ENCODE results near the gene IKZF2.

DNA sequence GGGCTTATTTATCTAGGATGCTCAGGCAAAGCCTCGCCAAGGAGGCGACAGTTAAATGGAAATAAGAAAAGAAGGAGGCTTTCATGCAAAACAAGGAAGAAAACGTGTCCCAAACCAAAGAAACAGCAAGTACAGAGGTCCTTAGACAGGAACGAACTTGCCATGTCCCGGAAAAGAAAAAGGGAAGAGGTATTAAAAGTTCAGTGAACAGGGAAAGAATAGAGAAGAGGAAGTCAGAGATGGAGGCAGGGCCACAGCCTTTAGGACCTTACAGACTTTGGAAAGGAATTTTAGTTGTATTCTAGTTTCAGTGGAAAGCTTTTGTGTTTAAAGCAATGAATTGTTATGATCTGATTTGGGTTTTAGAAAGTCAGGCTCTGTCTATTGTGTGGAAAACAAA lies 22.1 kb downstream of the IKZF2 start:
- TF ChIP-seq, protein P1, sequence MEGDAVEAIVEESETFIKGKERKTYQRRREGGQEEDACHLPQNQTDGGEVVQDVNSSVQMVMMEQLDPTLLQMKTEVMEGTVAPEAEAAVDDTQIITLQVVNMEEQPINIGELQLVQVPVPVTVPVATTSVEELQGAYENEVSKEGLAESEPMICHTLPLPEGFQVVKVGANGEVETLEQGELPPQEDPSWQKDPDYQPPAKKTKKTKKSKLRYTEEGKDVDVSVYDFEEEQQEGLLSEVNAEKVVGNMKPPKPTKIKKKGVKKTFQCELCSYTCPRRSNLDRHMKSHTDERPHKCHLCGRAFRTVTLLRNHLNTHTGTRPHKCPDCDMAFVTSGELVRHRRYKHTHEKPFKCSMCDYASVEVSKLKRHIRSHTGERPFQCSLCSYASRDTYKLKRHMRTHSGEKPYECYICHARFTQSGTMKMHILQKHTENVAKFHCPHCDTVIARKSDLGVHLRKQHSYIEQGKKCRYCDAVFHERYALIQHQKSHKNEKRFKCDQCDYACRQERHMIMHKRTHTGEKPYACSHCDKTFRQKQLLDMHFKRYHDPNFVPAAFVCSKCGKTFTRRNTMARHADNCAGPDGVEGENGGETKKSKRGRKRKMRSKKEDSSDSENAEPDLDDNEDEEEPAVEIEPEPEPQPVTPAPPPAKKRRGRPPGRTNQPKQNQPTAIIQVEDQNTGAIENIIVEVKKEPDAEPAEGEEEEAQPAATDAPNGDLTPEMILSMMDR (IDR thresholded peaks at IDR 0.05): no peak
- TF ChIP-seq SIN3A (IDR thresholded peaks at IDR 0.05; ENCODE audit: borderline replicate concordance, insufficient read depth, low read depth, low read length) (no peak), POLR2AphosphoS5 (IDR thresholded peaks at IDR 0.05; ENCODE audit: low read depth, low read length) (no peak), TCF7L2 (IDR thresholded peaks at IDR 0.05; ENCODE audit: low read depth, low read length) (no peak)
